ENCODE measurements around the gene RNF39. TPM values are rescaled to one million over a fixed set of nuclear protein-coding genes. Genes with fewer than 3 reads are reported as not detected.
"Not testable (repeated sequence)": the region's sequence is repeated elsewhere in the genome, so short reads cannot be mapped to it uniquely, and the experiment has no call there.

RNF39 gene
- total and polyA plus RNA-seq, 2 donors (not counting 3 experiments of a cell fraction or from before 2014, with no cell fraction given) = not detected

DNA sequence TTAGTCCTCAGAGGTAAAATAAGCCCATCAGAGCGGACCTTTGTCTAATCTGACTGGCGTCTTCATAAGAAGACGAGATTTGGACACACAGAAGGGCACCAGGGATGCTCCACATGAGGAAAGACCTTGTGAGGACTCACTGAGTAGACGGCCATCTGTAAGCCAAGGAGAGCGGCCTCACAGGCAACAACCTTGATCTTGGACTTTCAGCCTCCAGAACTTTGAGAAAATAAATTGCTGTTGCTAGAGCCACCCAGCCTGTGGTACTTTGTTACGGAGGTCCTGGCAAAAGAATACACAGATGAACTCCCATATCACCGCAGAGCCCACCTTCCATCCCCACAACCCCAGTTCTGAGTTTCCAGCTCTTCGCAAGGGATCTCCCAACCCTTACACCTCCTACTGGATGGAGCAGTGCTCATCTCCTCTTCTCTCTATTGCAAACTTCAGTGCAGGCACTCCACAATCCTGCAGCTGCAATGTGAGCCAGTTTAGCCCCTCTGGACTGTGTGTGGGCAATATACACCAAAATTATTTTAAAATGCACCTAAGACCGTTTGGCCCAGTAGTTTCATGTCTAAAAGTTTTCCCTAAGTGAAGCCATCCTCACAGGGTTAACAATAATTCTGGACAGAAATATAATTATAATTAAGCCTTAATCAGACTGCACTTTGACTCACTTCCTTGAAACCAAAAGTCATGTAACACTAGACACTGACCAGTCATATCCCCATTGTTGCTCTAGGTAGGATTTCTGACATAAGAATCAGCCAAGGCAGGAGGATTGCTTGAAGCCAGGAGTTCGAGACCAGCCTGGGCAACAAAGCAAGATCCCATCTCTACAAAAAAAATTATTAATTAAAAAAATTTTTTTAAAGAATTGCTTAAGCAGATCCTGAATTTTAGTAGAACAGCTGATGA, 46.1 kb upstream of the RNF39 start:
- FAIRE-seq (no peak), DNase-seq (ENCODE audit: low read depth, low spot score) (no peak)
- Histone ChIP-seq H3K4me1 (ENCODE audit: control insufficient read depth, extremely low read depth, insufficient read depth, low read length) (no peaks in the 10 kb centered on the region), H3K9ac (replicated peaks; ENCODE audit: extremely low read depth, insufficient read depth, low read length) (no peak overlapping the region), H3K27ac (ENCODE audit: insufficient read depth, low read depth, low read length) (no peak overlapping the region), H3K9me3 (replicated peaks; ENCODE audit: control insufficient read depth, insufficient read depth, low read length) (no peaks in the 10 kb centered on the region), H3K4me2 (ENCODE audit: insufficient read depth, low read length) (no peak overlapping the region), H3K4me3 (replicated peaks in 1 of 3; ENCODE audit: insufficient read depth in 1 of 3, low read depth in 1 of 3, low read length in 3 of 3) (no peak overlapping the region), H3K79me2 (ENCODE audit: control insufficient read depth, insufficient read depth, low read length) (no peaks in the 10 kb centered on the region), H3K27me3 (ENCODE audit: control insufficient read depth in 2 of 2, insufficient read depth in 2 of 2, low read length in 2 of 2) (peaks cover 15 to 16% of the 10 kb centered on the region in 2 experiments), H3K9me1 (replicated peaks; ENCODE audit: control insufficient read depth, extremely low read depth, insufficient read depth, low read length) (no peaks in the 10 kb centered on the region), H2AFZ (ENCODE audit: low read depth, low read length) (no peak overlapping the region), H3K36me3 (ENCODE audit: control insufficient read depth in 2 of 2, extremely low read depth in 1 of 2, insufficient read depth in 2 of 2, low read length in 2 of 2) (no peaks in the 10 kb centered on the region), H4K20me1 (replicated peaks; ENCODE audit: control insufficient read depth, extremely low read depth, insufficient read depth, low read length) (no peaks in the 10 kb centered on the region)
- ChIA-PET POLR2A (no interaction called here), CTCF (interaction anchor here (0.6 to 2.5 kb wide), 2 partner anchors 9 to 11 kb away, joined by 5 to 13 read pairs; no protein-coding TSS in a partner anchor)
- no peak for TF ChIP-seq GATA2 (IDR thresholded peaks at IDR 0.05; ENCODE audit: insufficient read depth, insufficient read length, low read depth, low read length)
- TF ChIP-seq FOS (IDR thresholded peaks at IDR 0.05; ENCODE audit: borderline replicate concordance, insufficient read depth, low read length) = no peak
- no peak for TF ChIP-seq JUN (IDR thresholded peaks at IDR 0.05; ENCODE audit: borderline replicate concordance, insufficient read depth, insufficient read length, low read depth)
- TF ChIP-seq POLR2A (IDR thresholded peaks at IDR 0.05; ENCODE audit: low read depth, low read length) = no peak
- no peak for TF ChIP-seq EZH2 (IDR thresholded peaks at IDR 0.05; ENCODE audit: borderline replicate concordance, low read depth, low read length, severe bottlenecking)
- TF ChIP-seq, protein P1, sequence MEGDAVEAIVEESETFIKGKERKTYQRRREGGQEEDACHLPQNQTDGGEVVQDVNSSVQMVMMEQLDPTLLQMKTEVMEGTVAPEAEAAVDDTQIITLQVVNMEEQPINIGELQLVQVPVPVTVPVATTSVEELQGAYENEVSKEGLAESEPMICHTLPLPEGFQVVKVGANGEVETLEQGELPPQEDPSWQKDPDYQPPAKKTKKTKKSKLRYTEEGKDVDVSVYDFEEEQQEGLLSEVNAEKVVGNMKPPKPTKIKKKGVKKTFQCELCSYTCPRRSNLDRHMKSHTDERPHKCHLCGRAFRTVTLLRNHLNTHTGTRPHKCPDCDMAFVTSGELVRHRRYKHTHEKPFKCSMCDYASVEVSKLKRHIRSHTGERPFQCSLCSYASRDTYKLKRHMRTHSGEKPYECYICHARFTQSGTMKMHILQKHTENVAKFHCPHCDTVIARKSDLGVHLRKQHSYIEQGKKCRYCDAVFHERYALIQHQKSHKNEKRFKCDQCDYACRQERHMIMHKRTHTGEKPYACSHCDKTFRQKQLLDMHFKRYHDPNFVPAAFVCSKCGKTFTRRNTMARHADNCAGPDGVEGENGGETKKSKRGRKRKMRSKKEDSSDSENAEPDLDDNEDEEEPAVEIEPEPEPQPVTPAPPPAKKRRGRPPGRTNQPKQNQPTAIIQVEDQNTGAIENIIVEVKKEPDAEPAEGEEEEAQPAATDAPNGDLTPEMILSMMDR (IDR thresholded peaks at IDR 0.05; ENCODE audit: extremely low read depth in 1 of 2, insufficient read depth in 1 of 2, low read depth in 1 of 2, low read length in 2 of 2) = no peak
- TF ChIP-seq, protein P2, sequence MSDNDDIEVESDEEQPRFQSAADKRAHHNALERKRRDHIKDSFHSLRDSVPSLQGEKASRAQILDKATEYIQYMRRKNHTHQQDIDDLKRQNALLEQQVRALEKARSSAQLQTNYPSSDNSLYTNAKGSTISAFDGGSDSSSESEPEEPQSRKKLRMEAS (IDR thresholded peaks at IDR 0.05; ENCODE audit: insufficient read depth, insufficient read length) = no peak
- no peak for TF ChIP-seq POLR2AphosphoS5 (IDR thresholded peaks at IDR 0.05; ENCODE audit: insufficient read depth, low read depth, low read length)
- TF ChIP-seq MYC (IDR thresholded peaks at IDR 0.05; ENCODE audit: low read depth, low read length) = no peak
- intact Hi-C loops (cut with micrococcal nuclease) = no loop called here
- dilution Hi-C loops (cut with MboI; ENCODE audit: extremely low pct_ligation_motif_present, low sequenced_read_pairs) = no loop called here
- BruUV-seq (replicated peaks) = no TSS peak

- H3K27ac ChIP-seq (ENCODE audit: insufficient read depth, low read depth, low read length); H3K9me1 ChIP-seq (replicated peaks; ENCODE audit: control insufficient read depth, extremely low read depth, insufficient read depth, low read length); H3K4me2 ChIP-seq (ENCODE audit: insufficient read depth, low read length); dilution Hi-C loops (cut with MboI; ENCODE audit: extremely low pct_ligation_motif_present, low sequenced_read_pairs); H3K36me3 ChIP-seq (ENCODE audit: control insufficient read depth in 2 of 2, extremely low read depth in 1 of 2, insufficient read depth in 2 of 2, low read length in 2 of 2); POLR2A ChIA-PET; H3K79me2 ChIP-seq (ENCODE audit: control insufficient read depth, insufficient read depth, low read length); FAIRE-seq; H3K9me3 ChIP-seq (replicated peaks; ENCODE audit: control insufficient read depth, insufficient read depth, low read length); intact Hi-C loops (cut with micrococcal nuclease); H2AFZ ChIP-seq (ENCODE audit: low read depth, low read length); H4K20me1 ChIP-seq (replicated peaks; ENCODE audit: control insufficient read depth, extremely low read depth, insufficient read depth, low read length); DNase-seq (ENCODE audit: low read depth, low spot score); H3K4me3 ChIP-seq (replicated peaks in 1 of 3; ENCODE audit: insufficient read depth in 1 of 3, low read depth in 1 of 3, low read length in 3 of 3); H3K9ac ChIP-seq (replicated peaks; ENCODE audit: extremely low read depth, insufficient read depth, low read length); H3K4me1 ChIP-seq (ENCODE audit: control insufficient read depth, extremely low read depth, insufficient read depth, low read length); BruUV-seq (replicated peaks): not testable (repeated sequence)
- H3K27me3 ChIP-seq (ENCODE audit: control insufficient read depth in 2 of 2, insufficient read depth in 2 of 2, low read length in 2 of 2) = peaks cover 4 to 21% of the 10 kb centered on the region in 2 experiments
- CTCF ChIA-PET = interaction anchor here (0.7 to 1.6 kb wide), 2 partner anchors 16 to 279 kb away, joined by 3 to 6 read pairs; no protein-coding TSS in a partner anchor
Measured at GRCh38 chr6:30118691-30119090, 43.1 kb upstream of the RNF39 start.
